IPS-20b (cell line): ENCODE results near the gene PTGIR.

Experiments
- H3K27ac ChIP-seq: one replicate; pipeline ENCODE4 v1.5.1; 2013; ENCODE audit warnings: low read length
- H3K27me3 ChIP-seq: 2 replicates; pipeline ENCODE4 v1.6.1; 2013; ENCODE audit warnings: mild to moderate bottlenecking, low read length, inconsistent platforms; ENCODE audit not compliant: insufficient read depth
- H3K36me3 ChIP-seq: 2 replicates; pipeline ENCODE4 v1.6.1; 2013; ENCODE audit warnings: low read depth, mild to moderate bottlenecking, inconsistent platforms, low read length, moderate library complexity; ENCODE audit not compliant: insufficient read depth
- H3K4me1 ChIP-seq: 2 replicates; pipeline ENCODE4 v1.6.1; 2013; ENCODE audit warnings: mild to moderate bottlenecking, control low read depth, inconsistent platforms, low read length, moderate library complexity; ENCODE audit not compliant: insufficient read depth
- H3K4me3 ChIP-seq: 2 replicates; pipeline ENCODE4 v1.5.1; 2013; ENCODE audit warnings: mild to moderate bottlenecking, low read length, inconsistent platforms
- H3K9ac ChIP-seq: 2 replicates; pipeline ENCODE4 v1.6.1; 2013; ENCODE audit warnings: low read depth, mild to moderate bottlenecking, inconsistent platforms, low read length, moderate library complexity
- H3K9me3 ChIP-seq: 2 replicates; pipeline ENCODE4 v1.6.1; 2013; ENCODE audit warnings: mild to moderate bottlenecking, low read depth, low read length, inconsistent platforms; ENCODE audit not compliant: insufficient read depth

PTGIR gene

DNA sequence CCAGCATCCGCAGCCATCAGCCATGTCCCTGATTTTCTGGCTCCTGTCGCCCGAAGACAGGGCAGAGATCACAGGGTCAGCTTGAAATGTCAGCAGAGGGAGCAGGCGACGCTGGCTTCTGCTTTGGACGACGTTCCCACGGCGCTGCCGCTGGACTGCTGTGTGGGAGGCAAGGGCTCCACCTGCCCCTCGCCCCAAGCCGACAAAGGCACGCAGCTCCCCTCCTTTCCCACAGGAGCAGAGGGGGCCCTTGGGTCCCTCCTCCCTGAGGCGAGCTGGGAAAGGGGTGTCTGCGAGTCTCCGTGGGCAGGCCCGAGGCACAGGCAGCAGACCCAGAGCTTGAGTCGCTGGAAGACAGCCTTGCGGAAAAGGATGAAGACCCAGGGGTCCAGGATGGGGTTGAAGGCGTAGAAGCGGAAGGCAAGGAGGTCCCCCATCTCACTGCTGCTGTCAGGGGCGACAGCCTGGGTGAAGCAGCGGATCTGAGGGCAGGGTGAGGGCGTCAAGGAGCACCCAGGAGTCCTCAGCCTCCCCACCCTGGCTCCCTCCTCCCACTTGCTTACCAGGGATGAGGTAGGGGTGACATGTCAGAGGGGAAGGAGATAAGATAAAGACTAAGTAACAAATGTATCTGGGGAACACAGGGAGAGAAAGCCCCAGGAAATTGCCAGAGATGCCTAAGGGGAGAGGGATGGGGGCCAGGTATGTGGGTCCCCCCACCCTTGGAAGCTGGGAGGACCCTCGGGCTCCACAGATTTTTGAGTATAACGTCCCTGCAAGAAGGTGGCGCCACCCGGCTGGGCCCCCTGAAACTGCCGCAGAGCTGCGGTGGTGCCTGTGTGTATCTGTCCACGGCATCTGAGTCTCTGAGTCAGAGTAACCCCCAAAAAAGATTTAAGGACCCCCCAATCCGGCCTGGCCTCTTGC, 3.4 kb downstream of the PTGIR start:
- H3K36me3 ChIP-seq = no peaks in the 10 kb centered on the region
- H3K4me3 ChIP-seq = no peak overlapping the region
- H3K9me3 ChIP-seq = no peaks in the 10 kb centered on the region
- peaks cover 4% of the 10 kb centered on the region; the same call in 1 of the 2 replicates for H3K4me1 ChIP-seq
- H3K27ac ChIP-seq = no peak overlapping the region
- H3K27me3 ChIP-seq = peaks cover 7% of the 10 kb centered on the region; the same call in 1 of the 2 replicates
- H3K9ac ChIP-seq = no peak overlapping the region

DNA sequence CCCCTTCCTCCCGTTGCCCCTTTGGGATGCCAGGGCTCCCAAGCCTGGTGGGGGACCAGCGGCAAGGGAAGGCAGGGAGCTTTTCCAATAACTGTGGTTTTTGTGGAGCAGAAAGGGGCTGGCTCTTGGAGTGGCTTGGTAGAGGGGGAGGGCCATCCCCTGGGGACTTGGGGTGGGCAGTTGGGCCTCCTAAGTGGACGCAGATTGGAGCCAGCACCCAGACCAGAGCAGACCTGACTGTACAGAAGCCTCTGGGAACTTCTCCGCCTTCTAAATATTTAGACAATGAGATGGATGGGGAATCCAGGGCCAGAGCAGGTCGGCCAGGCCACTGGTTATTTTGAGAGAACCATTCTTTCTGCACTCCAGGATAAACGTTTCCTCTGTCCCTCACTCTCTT, 4.2 kb downstream of the PTGIR start:
- Histone ChIP-seq H3K4me1 (peaks cover 4% of the 10 kb centered on the region; the same call in 1 of the 2 replicates), H3K36me3 (no peaks in the 10 kb centered on the region), H3K9me3 (no peaks in the 10 kb centered on the region), H3K4me3 (no peak overlapping the region), H3K9ac (no peak overlapping the region), H3K27me3 (peaks cover 7% of the 10 kb centered on the region; the same call in 1 of the 2 replicates), H3K27ac (no peak overlapping the region)

DNA sequence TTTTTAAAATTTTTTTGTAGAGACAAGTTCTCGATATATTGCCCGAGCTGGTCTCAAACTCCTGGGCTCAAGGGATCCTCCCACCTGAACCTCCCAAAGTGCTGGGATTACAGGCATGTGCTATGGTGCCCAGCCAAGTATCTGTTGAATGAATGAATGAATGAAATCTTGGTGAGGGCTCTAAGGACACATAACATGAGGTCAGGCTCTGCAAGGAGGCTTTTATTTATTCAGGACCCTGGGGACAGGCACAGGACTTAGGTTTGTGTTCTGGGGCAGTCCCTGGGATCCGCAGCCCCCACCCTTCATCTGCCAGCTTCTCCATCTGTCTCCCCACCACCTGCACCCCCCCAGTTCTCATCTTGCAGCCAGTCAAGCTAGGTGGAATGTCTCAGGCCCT, 4.6 kb downstream of the PTGIR start:
- Histone ChIP-seq H3K27ac (no peak overlapping the region), H3K4me3 (no peak overlapping the region), H3K9me3 (no peaks in the 10 kb centered on the region), H3K36me3 (no peaks in the 10 kb centered on the region), H3K4me1 (peaks cover 4% of the 10 kb centered on the region; the same call in 1 of the 2 replicates), H3K27me3 (peaks cover 7% of the 10 kb centered on the region; the same call in 1 of the 2 replicates), H3K9ac (no peak overlapping the region)

DNA sequence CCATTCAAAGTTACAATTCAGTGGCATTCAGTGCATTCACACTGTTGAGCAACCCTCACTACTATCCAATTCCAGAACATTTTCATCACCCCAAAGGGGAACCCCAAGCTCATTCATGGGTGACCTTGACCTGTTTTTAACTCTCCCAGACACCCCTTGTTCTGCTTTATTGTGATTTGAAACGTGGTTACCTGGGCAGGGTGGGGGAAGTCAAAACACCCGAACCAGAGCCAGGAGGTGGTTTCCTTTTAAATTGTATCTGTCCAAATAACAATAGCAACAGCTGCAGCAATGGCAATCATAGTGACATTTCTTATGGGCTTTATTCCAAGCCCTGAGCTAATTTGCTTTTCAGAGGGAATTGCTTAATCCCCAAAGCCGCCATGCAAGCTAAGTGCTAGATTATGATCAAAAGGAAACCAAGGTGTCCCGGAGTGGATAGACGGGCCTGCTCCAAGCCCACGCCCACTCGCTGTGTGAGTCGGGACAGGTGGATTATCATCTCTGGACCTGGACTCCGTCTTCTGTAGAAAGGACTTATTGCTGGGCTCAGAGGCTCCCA, 6.1 kb downstream of the PTGIR start:
- Histone ChIP-seq H3K9me3 (no peaks in the 10 kb centered on the region), H3K27ac (no peak overlapping the region), H3K4me3 (no peak overlapping the region), H3K9ac (no peak overlapping the region), H3K4me1 (peaks cover 4% of the 10 kb centered on the region; the same call in 1 of the 2 replicates), H3K36me3 (no peaks in the 10 kb centered on the region), H3K27me3 (peaks cover 7% of the 10 kb centered on the region; the same call in 1 of the 2 replicates)

DNA sequence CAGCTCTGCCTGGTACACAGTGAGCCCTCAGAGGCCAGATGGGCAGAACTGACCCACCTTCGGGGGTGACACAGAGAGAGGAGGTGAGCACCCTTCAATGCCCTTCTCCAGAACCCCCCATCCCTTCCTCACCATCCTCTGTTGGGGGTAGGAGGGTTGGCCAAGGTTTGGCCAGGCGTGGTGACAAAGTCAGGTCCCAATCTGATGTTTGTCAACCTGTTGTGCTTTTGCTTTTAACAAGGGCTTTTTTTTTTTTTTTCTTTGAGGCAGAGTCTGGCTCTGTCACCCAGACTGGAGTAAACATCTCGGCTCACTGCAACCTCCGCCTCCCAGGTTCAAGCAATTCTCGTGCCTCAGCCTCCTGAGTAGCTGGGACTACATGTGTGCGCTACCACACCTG, 7.3 kb downstream of the PTGIR start:
- Histone ChIP-seq H3K27ac (no peak overlapping the region), H3K9me3 (no peaks in the 10 kb centered on the region), H3K9ac (no peak overlapping the region), H3K27me3 (peaks cover 7% of the 10 kb centered on the region; the same call in 1 of the 2 replicates), H3K4me3 (no peak overlapping the region), H3K4me1 (peaks cover 4% of the 10 kb centered on the region; the same call in 1 of the 2 replicates), H3K36me3 (no peaks in the 10 kb centered on the region)

DNA sequence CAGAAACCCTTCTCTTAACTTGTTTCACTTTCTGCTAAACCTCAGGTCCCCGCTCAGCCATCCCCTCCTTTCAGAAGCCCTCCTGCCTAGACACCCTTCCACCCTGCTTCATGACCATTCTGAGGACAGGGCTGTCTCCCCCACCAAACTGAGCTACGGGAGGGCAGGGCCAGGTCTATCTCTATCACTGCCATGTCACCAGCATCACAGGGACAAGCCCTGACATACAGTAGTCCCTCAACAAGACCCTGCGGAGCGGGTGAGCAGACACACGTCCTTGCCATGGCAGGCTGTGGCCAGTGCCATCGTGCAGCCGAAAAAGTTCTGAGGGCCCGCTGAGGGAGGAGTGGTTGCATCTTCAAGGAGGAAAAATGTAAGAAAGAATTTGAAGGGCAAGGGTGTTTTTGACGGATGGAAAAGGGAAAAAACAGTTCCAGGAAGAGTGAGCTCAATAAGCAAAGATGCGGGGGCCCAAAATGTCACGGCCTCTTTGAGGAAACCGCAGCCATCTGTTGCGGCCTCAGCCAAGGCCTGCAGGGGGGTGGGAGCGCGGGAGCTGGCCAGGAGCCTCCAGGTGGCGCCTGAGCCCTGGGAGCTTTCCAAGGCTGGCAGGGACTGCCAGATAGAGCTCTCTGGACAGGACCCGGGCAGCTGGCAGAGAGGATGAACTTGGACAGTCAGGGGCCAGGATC, 8.1 kb downstream of the PTGIR start:
- Histone ChIP-seq H3K4me1 (peaks cover 4% of the 10 kb centered on the region; the same call in 1 of the 2 replicates), H3K9ac (no peak overlapping the region), H3K27ac (no peak overlapping the region), H3K4me3 (no peak overlapping the region), H3K27me3 (peaks cover 7% of the 10 kb centered on the region; the same call in 1 of the 2 replicates), H3K9me3 (no peaks in the 10 kb centered on the region), H3K36me3 (no peaks in the 10 kb centered on the region)

DNA sequence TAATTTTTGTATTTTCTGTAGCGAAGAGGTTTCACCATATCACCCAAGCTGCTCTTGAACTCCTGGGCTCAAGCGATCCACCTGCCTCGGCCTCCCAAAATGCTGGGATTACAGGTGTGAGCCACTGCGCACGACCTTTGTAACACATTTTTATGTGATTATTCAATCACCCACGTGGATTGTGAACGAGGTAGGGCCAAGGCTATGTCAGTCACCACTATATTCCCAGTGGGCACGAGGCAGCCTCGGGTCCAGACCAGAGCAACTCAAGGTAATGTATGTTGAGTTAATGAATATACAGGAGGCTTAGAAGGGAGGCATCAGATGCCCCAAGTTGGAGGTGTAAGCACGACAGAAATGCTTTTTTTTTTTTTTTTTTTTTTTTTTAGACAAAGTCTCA, 8.9 kb downstream of the PTGIR start:
- Histone ChIP-seq H3K9me3 (no peaks in the 10 kb centered on the region), H3K9ac (no peak overlapping the region), H3K4me1 (no peaks in the 10 kb centered on the region), H3K36me3 (no peaks in the 10 kb centered on the region), H3K4me3 (no peak overlapping the region), H3K27me3 (peaks cover 2% of the 10 kb centered on the region; the same call in 1 of the 2 replicates), H3K27ac (no peak overlapping the region)

DNA sequence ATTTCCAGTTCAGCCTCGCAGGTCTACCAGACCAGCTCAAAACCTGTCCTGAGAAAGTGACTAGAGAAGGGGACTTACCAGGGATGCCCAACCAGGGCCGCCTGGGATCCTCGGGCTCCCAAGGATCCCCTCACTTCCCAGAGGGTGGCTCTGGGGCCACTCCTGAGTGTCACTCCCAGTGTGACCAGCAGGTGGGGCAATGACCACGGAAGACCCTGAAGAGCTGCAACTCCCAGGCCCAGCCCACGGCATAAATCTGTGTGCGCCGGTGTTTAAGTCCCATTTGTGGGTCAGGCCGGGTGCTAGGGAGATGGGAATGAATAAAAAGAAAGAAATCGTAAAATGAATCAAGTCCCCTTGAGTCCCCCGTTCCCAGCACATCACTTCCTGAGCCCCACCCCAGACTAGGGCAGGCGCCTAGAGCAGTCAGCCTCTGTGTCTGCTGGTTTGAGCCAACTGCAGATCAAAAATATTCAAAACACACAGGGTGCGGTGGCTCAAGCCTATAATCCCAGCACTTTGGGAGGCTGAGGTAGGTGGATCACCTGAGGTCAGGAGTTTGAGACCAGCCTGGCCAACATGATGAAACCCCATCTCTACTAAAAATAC, 10.7 kb downstream of the PTGIR start:
- Histone ChIP-seq H3K9ac (no peak overlapping the region), H3K4me1 (no peaks in the 10 kb centered on the region), H3K36me3 (peaks cover 10% of the 10 kb centered on the region), H3K27ac (no peak overlapping the region), H3K4me3 (no peak overlapping the region), H3K27me3 (no peaks in the 10 kb centered on the region), H3K9me3 (no peaks in the 10 kb centered on the region)

DNA sequence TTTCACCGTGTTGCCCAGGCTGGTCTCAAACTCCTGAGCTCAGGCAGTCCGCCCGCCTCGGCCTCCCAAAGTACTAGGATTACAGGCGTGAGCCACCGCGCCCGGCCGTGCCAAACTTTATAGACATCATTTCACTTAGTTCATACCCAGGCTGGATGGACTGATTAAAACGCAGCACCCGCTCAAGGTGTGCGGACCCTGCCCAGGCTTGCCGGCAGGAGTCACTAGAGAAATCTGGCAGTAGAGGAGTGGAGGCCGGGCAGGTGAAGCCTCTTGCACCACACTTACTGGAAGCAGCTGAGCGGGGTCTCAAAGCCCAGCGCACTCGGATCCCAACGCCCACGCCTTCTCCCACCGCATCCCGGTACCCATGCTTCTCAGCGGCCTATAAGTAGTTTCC, 11.4 kb downstream of the PTGIR start:
- H3K4me3 ChIP-seq = no peak overlapping the region
- H3K27me3 ChIP-seq = no peaks in the 10 kb centered on the region
- no peaks in the 10 kb centered on the region for H3K9me3 ChIP-seq
- H3K27ac ChIP-seq = no peak overlapping the region
- no peak overlapping the region for H3K9ac ChIP-seq
- no peaks in the 10 kb centered on the region for H3K4me1 ChIP-seq
- H3K36me3 ChIP-seq = peaks cover 16% of the 10 kb centered on the region

DNA sequence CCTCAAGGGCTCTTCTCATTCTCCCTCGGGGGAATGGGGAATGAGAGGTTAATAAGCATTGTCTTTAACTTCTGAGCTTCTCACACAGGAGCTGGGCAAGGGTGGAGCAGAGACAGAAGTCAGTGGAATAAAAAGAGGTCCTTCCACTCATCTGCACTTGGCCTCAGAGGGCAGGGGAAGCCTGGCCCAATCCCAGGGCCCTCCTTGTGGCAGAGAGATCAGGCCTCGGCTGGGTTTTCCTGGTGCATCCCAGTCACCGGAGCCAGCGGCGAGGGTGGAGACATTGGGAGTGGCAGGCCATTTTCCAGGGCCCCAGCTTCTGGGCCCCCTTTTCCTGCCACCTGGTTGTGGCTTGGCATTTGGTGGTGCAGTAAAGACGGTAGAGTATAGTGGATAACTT, 13.1 kb downstream of the PTGIR start:
- H3K27ac ChIP-seq = no peak overlapping the region
- H3K27me3 ChIP-seq = no peaks in the 10 kb centered on the region
- H3K4me3 ChIP-seq = no peak overlapping the region
- no peaks in the 10 kb centered on the region for H3K4me1 ChIP-seq
- H3K9ac ChIP-seq = no peak overlapping the region
- no peaks in the 10 kb centered on the region for H3K9me3 ChIP-seq
- H3K36me3 ChIP-seq = peaks cover 34% of the 10 kb centered on the region
